Sigmoid colon (tissue), 4 donors: Measurements from ENCODE around the gene SIM2.

Source experiments
- POLR2A ChIP-seq, 2 donors: fragments of 450-650 bp; IDR thresholded peaks; one replicate each; pipeline ENCODE4 v1.6.1; 2016; ENCODE audit warnings: antibody characterized with exemption in 2 of 2, mild to moderate bottlenecking in 2 of 2, moderate library complexity in 2 of 2
- POLR2AphosphoS5 ChIP-seq, 4 donors: sonication (generic); formaldehyde crosslinking; IDR thresholded peaks; one replicate each; pipeline ENCODE4 v1.6.1; 2017; ENCODE audit warnings: antibody characterized with exemption in 4 of 4
- TF ChIP-seq, protein P1 (sequence below), 4 experiments: fragments of 450-650 bp in 3 of 4; fragments of 200-600 bp in 1 of 4; IDR thresholded peaks; one replicate each; pipeline ENCODE4 v1.5.1; 2016 to 2019; ENCODE audit warnings: antibody characterized with exemption in 4 of 4, mild to moderate bottlenecking in 3 of 4, moderate library complexity in 2 of 4

DNA sequence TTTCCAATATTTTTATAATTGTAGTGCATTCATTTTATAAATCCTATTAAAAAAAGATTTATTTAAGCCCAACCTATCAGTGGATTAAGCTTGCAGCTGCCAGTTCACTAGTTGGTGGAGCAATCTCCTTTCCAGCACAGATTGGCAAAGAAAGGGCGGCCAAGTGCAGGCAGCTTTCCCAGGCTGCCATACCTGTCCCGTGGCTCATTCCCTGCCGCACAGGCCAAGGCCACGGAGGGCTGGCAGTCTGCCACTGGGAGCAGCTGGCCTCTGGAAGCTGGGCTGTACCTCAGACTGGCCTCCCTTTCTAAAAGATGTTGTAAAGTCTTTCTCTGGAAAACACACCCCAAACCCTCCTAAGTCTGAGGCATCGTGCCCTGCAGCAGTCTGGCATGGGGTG is 74.2 kb downstream of the SIM2 start:
- TF ChIP-seq, protein P1, sequence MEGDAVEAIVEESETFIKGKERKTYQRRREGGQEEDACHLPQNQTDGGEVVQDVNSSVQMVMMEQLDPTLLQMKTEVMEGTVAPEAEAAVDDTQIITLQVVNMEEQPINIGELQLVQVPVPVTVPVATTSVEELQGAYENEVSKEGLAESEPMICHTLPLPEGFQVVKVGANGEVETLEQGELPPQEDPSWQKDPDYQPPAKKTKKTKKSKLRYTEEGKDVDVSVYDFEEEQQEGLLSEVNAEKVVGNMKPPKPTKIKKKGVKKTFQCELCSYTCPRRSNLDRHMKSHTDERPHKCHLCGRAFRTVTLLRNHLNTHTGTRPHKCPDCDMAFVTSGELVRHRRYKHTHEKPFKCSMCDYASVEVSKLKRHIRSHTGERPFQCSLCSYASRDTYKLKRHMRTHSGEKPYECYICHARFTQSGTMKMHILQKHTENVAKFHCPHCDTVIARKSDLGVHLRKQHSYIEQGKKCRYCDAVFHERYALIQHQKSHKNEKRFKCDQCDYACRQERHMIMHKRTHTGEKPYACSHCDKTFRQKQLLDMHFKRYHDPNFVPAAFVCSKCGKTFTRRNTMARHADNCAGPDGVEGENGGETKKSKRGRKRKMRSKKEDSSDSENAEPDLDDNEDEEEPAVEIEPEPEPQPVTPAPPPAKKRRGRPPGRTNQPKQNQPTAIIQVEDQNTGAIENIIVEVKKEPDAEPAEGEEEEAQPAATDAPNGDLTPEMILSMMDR (IDR thresholded peaks at IDR 0.05), result no peak
- no peak for TF ChIP-seq POLR2A (IDR thresholded peaks at IDR 0.05)
- TF ChIP-seq POLR2AphosphoS5 (IDR thresholded peaks at IDR 0.05), result no peak
